ENCODE data around the gene RACGAP1.
"Not testable (repeated sequence)": the region's sequence is repeated elsewhere in the genome, so short reads cannot be mapped to it uniquely, and the experiment has no call there.

Gene RACGAP1

DNA sequence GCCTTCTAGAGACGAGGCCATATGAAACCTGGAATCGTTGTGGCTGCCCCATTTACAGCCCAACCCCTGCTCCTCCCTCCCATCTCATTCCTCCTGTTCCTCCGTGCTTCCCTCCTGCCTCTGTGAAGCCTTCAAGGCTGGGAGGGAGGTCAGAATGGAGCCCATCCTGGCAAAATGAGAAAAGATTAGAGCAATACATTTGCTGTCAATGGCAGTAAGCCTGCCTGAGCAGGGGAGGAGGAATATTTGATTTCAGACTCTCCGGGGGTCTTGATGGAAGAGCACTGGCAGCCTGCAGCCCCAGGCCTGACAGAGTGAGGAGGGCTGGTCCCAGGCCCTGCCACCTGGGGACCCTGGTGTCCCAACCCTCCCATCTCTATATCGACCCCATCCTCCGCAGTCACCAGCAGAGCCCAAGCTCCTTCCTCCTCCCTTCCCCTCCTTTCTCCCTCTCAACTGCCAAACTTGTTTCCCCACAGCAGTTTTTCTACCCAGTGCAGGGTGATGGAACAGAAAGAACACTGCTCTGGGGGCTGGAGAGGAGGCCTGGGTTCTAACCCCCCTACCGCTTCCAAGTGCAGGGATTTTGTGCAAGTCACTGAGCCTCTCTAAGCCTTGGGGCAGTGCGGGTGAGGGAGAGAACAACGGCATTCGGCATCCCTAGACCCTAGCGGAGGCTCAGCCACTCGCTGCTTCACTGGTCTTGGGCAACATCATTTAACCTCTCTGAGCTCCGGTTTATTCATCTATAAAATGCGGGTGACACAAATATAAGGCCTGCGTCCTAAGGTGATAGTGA is 16.0 kb upstream of the RACGAP1 start:
- no peaks in the 10 kb centered on the region for H3K27me3 ChIP-seq (ENCODE audit: control insufficient read depth in 1 of 2, insufficient read depth in 2 of 2, low read length in 2 of 2)
- no peaks in the 10 kb centered on the region for H3K36me3 ChIP-seq (ENCODE audit: insufficient read depth, low read length)
- no peak overlapping the region for H3K27ac ChIP-seq (ENCODE audit: low read depth, low read length)
- H3K4me1 ChIP-seq (ENCODE audit: insufficient read depth, low read length): no peaks in the 10 kb centered on the region
- H3K9me3 ChIP-seq (ENCODE audit: low read length): no peaks in the 10 kb centered on the region
- H3K4me3 ChIP-seq (ENCODE audit: low read depth in 1 of 2, low read length in 2 of 2): no peak overlapping the region
- no peak overlapping the region for H3K9ac ChIP-seq (ENCODE audit: low read length)

DNA sequence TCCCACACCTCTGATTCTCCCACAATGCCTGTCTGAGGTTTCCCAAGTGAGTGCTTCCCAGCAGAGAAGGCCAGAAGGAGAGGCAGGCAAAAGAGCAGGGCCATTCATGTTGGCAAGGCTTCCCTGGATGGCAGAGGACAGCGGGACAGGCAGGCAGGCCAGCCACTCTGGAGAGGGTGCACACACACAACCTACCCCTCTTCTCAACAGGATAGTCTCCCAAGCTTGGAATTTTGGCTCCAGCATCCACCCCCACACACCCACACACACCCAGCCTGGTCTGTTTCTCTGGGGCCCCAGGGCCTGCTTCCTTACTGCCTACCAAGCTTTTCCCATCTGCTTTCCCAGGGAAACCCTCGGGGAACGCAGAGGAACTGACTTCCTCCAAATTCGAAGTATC is 15.4 kb upstream of the RACGAP1 start:
- no peaks in the 10 kb centered on the region for H3K9me3 ChIP-seq (ENCODE audit: low read length)

GRCh38 chr12:50039151-50039835 is 14.0 kb upstream of the RACGAP1 start:
- H3K27ac ChIP-seq (ENCODE audit: low read depth, low read length): no peak overlapping the region

More for the DNA sequence above, 15.4 kb upstream of the RACGAP1 start:
- no peaks in the 10 kb centered on the region for H3K36me3 ChIP-seq (ENCODE audit: insufficient read depth, low read length)
- no peak overlapping the region for H3K9ac ChIP-seq (ENCODE audit: low read length)
- no peak overlapping the region for H3K27ac ChIP-seq (ENCODE audit: low read depth, low read length)
- no peaks in the 10 kb centered on the region for H3K27me3 ChIP-seq (ENCODE audit: control insufficient read depth in 1 of 2, insufficient read depth in 2 of 2, low read length in 2 of 2)
- no peaks in the 10 kb centered on the region for H3K4me1 ChIP-seq (ENCODE audit: insufficient read depth, low read length)
- no peak overlapping the region for H3K4me3 ChIP-seq (ENCODE audit: low read depth in 1 of 2, low read length in 2 of 2)

GRCh38 chr12:50038336-50038735 is 13.0 kb upstream of the RACGAP1 start:
- H3K9me3 ChIP-seq (ENCODE audit: low read length): no peaks in the 10 kb centered on the region
- no peak overlapping the region for H3K27ac ChIP-seq (ENCODE audit: low read depth, low read length)
- H3K4me1 ChIP-seq (ENCODE audit: insufficient read depth, low read length): no peaks in the 10 kb centered on the region
- no peak overlapping the region for H3K4me3 ChIP-seq (ENCODE audit: low read depth in 1 of 2, low read length in 2 of 2)
- H3K27me3 ChIP-seq (ENCODE audit: control insufficient read depth in 1 of 2, insufficient read depth in 2 of 2, low read length in 2 of 2): no peaks in the 10 kb centered on the region
- no peaks in the 10 kb centered on the region for H3K36me3 ChIP-seq (ENCODE audit: insufficient read depth, low read length)
- H3K9ac ChIP-seq (ENCODE audit: low read length): no peak overlapping the region

More at GRCh38 chr12:50039151-50039835, 14.0 kb upstream of the RACGAP1 start:
- Histone ChIP-seq H3K9me3 (ENCODE audit: low read length) (no peaks in the 10 kb centered on the region), H3K9ac (ENCODE audit: low read length) (no peak overlapping the region), H3K4me3 (ENCODE audit: low read depth in 1 of 2, low read length in 2 of 2) (no peak overlapping the region), H3K27me3 (ENCODE audit: control insufficient read depth in 1 of 2, insufficient read depth in 2 of 2, low read length in 2 of 2) (no peaks in the 10 kb centered on the region), H3K36me3 (ENCODE audit: insufficient read depth, low read length) (no peaks in the 10 kb centered on the region), H3K4me1 (ENCODE audit: insufficient read depth, low read length) (no peaks in the 10 kb centered on the region)

DNA sequence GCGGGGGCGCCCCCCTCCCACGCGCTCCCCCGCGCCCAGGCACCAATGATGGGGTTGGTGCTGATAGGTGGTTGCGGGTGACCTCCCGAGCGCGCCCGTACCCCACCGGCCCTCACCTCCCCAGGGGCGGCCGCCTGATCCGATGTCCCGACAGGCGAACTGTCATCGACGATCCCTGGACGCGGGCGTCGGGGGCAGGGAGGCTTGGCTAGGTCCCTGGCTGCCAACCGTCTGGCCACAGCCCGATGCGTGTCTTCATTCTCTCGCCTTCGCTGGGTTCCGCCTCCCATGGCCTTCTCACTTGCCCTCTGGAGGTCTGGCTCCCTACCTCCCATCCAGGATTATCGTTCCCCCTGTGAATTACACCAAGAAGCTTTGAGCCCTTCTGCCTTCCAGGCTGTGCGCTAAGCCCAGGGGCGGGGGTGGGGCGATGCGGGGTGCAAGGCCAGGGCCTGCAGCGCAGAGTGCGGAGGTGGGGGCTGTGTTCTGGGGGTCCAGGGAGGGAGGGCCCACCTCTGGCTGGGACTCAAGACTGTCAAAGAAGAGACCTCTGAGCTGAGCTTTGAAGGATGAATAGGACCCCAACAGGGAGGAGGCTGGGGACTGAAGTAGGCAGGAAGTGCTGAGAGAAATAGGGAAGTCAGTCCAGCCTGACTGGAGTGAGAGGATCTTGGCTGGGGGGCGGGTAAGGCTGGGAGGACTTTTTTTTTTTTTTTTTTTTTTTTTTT is 7.7 kb upstream of the RACGAP1 start:
- Histone ChIP-seq H3K36me3 (ENCODE audit: insufficient read depth, low read length) (no peaks in the 10 kb centered on the region), H3K27me3 (ENCODE audit: control insufficient read depth in 1 of 2, insufficient read depth in 2 of 2, low read length in 2 of 2) (peaks cover 0 to 11% of the 10 kb centered on the region in 2 donors), H3K9me3 (ENCODE audit: low read length) (no peaks in the 10 kb centered on the region), H3K27ac (ENCODE audit: low read depth, low read length) (no peak overlapping the region), H3K9ac (ENCODE audit: low read length) (no peak overlapping the region), H3K4me1 (ENCODE audit: insufficient read depth, low read length) (no peaks in the 10 kb centered on the region), H3K4me3 (ENCODE audit: low read depth in 1 of 2, low read length in 2 of 2) (peak overlapping the region in 1 of 2 donors; percentile 38)

DNA sequence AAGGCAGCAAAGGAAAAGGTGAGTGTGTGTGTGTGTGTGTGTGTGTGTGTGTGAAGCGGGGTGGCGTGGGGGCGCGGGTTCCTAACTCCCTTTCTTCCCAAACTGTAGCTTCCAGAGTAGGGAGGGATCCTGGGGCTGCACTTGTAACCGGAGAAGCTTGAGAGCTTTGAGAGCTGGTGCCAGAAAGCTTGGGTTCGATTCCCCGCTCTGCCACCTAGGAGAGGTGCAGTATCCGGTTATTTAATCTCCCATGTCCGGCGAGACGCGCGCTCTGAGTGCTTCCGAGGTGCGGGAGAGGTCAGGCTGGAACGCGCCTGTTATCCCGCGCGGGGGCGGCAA is 7.2 kb upstream of the RACGAP1 start:
- Histone ChIP-seq H3K27me3 (ENCODE audit: control insufficient read depth in 1 of 2, insufficient read depth in 2 of 2, low read length in 2 of 2) (peaks cover 0 to 11% of the 10 kb centered on the region in 2 donors), H3K27ac (ENCODE audit: low read depth, low read length) (no peak overlapping the region)

DNA sequence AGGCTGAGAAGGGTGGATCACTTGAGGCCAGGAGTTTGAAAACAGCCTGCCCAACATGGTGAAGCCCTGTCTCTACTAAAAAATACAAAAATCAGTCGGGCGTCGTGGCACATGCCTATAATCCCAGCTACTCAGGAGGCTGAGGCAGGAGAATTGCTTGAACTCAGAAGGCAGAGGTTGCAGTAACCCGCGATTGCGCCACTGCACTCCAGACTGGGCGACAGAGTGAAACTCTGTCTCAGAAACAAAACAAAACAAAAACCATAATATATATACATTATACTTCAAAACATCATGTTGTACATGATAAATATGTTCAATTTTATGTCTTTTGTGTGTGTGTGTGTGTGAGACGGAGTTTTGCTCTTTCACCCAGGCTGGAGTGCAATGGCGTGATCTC is 5.2 kb upstream of the RACGAP1 start:
- not testable (repeated sequence) for H3K27ac ChIP-seq (ENCODE audit: low read depth, low read length); H3K4me1 ChIP-seq (ENCODE audit: insufficient read depth, low read length); H3K36me3 ChIP-seq (ENCODE audit: insufficient read depth, low read length); H3K9me3 ChIP-seq (ENCODE audit: low read length); H3K9ac ChIP-seq (ENCODE audit: low read length); H3K4me3 ChIP-seq (ENCODE audit: low read depth in 1 of 2, low read length in 2 of 2)
- peaks cover 0 to 11% of the 10 kb centered on the region in 2 donors for H3K27me3 ChIP-seq (ENCODE audit: control insufficient read depth in 1 of 2, insufficient read depth in 2 of 2, low read length in 2 of 2)

More for the DNA sequence above, 7.2 kb upstream of the RACGAP1 start:
- Histone ChIP-seq H3K4me1 (ENCODE audit: insufficient read depth, low read length) (no peaks in the 10 kb centered on the region), H3K9me3 (ENCODE audit: low read length) (no peaks in the 10 kb centered on the region), H3K9ac (ENCODE audit: low read length) (no peak overlapping the region), H3K4me3 (ENCODE audit: low read depth in 1 of 2, low read length in 2 of 2) (peak overlapping the region in 1 of 2 donors; percentile 38), H3K36me3 (ENCODE audit: insufficient read depth, low read length) (no peaks in the 10 kb centered on the region)

- Histone ChIP-seq H3K27ac (ENCODE audit: low read depth, low read length) (no peak overlapping the region), H3K9ac (ENCODE audit: low read length) (no peak overlapping the region), H3K4me1 (ENCODE audit: insufficient read depth, low read length) (peaks cover 5% of the 10 kb centered on the region), H3K4me3 (ENCODE audit: low read depth in 1 of 2, low read length in 2 of 2) (no peak overlapping the region), H3K27me3 (ENCODE audit: control insufficient read depth in 1 of 2, insufficient read depth in 2 of 2, low read length in 2 of 2) (no peaks in the 10 kb centered on the region), H3K9me3 (ENCODE audit: low read length) (no peaks in the 10 kb centered on the region), H3K36me3 (ENCODE audit: insufficient read depth, low read length) (no peaks in the 10 kb centered on the region)
These were observed 1.4 kb upstream of the RACGAP1 start for GRCh38 chr12:50026691-50027090.

- Histone ChIP-seq H3K9ac (ENCODE audit: low read length) (peak overlapping the region; percentile 30), H3K27ac (ENCODE audit: low read depth, low read length) (peak overlapping the region; percentile 64), H3K27me3 (ENCODE audit: control insufficient read depth in 1 of 2, insufficient read depth in 2 of 2, low read length in 2 of 2) (no peaks in the 10 kb centered on the region), H3K4me3 (ENCODE audit: low read depth in 1 of 2, low read length in 2 of 2) (peak overlapping the region; percentile 61 to 62), H3K4me1 (ENCODE audit: insufficient read depth, low read length) (peaks cover 17% of the 10 kb centered on the region), H3K9me3 (ENCODE audit: low read length) (no peaks in the 10 kb centered on the region), H3K36me3 (ENCODE audit: insufficient read depth, low read length) (no peaks in the 10 kb centered on the region)
These were observed 498 bp downstream of the RACGAP1 start for GRCh38 chr12:50024805-50025186.

DNA sequence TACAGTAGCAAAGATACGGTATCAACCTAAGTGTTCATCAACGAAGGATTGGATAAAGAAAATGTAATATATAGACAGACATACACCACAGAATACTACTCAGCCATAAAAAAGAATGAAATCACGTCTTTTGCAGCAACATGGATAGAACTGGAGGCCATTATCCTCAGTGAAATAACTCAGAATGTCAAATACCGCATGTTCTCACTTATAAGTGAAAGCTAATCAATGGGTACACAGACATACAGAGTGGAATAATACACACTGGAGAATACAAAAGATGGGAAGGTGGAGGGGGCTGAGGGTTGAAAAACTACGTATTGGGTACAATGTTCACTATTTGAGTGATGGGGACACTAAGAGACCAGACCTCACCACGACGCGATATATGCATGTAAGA is 1.1 kb downstream of the RACGAP1 start:
- no peaks in the 10 kb centered on the region for H3K36me3 ChIP-seq (ENCODE audit: insufficient read depth, low read length)
- no peak overlapping the region for H3K9ac ChIP-seq (ENCODE audit: low read length)
- peaks cover 17% of the 10 kb centered on the region for H3K4me1 ChIP-seq (ENCODE audit: insufficient read depth, low read length)
- no peak overlapping the region for H3K27ac ChIP-seq (ENCODE audit: low read depth, low read length)
- H3K9me3 ChIP-seq (ENCODE audit: low read length): no peaks in the 10 kb centered on the region
- H3K27me3 ChIP-seq (ENCODE audit: control insufficient read depth in 1 of 2, insufficient read depth in 2 of 2, low read length in 2 of 2): no peaks in the 10 kb centered on the region
- no peak overlapping the region for H3K4me3 ChIP-seq (ENCODE audit: low read depth in 1 of 2, low read length in 2 of 2)

DNA sequence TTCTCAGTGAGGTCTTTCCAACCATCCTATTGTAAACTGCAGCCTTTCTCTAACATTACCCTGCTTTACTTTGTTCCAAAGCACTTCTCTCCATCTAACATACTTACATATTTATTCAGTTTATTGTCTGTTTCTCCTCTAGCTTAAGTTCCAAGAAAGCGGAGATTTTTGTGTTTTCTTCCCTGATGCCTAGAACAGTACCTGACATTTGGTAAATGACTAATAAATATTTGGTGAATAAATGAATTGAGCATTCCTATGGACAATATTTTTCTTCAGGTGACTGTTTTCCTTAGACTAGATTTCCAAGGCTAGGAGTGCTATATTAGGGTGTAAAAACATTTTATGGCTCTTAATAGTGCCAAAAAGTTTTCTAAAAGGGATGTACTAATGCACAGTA is 2.4 kb downstream of the RACGAP1 start:
- Histone ChIP-seq H3K4me1 (ENCODE audit: insufficient read depth, low read length) (peaks cover 17% of the 10 kb centered on the region), H3K27me3 (ENCODE audit: control insufficient read depth in 1 of 2, insufficient read depth in 2 of 2, low read length in 2 of 2) (no peaks in the 10 kb centered on the region), H3K9me3 (ENCODE audit: low read length) (no peaks in the 10 kb centered on the region), H3K4me3 (ENCODE audit: low read depth in 1 of 2, low read length in 2 of 2) (no peak overlapping the region), H3K9ac (ENCODE audit: low read length) (no peak overlapping the region), H3K27ac (ENCODE audit: low read depth, low read length) (no peak overlapping the region), H3K36me3 (ENCODE audit: insufficient read depth, low read length) (no peaks in the 10 kb centered on the region)

Data from muscle layer of colon (tissue), 2 donors.